ENCODE results near the gene HIVEP2.

- TF ChIP-seq TAF1 (IDR thresholded peaks at IDR 0.05; ENCODE audit: low read depth, low read length) (no peak), POU2F2 (IDR thresholded peaks at IDR 0.05; ENCODE audit: low read depth, low read length) (no peak), POLR2A (IDR thresholded peaks at IDR 0.05; ENCODE audit: low read depth, low read length) (no peak), POLR2AphosphoS5 (IDR thresholded peaks at IDR 0.05; ENCODE audit: low read depth, low read length) (no peak)
These were observed 42.5 kb upstream of the HIVEP2 start for GRCh38 chr6:142987490-142987889.

Measured in GM12891 (cell line).